GM12801 (cell line): ENCODE measurements around the gene RASGEF1B.

Experiments used
- CTCF ChIP-seq: IDR thresholded peaks from one replicate; pipeline ENCODE4 v1.5.1; 2011; ENCODE audit warnings: control low read depth; ENCODE audit not compliant: insufficient read length; ENCODE audit errors: extremely low read depth

RASGEF1B gene

DNA sequence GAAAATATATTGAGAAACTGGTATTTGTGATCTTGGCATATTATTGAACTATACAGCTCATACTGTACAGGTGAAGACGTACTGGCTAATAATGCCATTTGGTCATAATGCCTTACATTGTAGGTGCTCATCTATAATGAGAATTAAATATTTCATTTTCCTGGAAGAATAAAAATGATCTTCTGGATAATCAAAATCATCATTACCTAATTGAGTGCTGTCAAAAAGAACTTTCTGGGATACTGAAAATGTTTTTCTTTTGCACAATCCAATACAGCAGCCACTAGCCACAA, 4.1 kb downstream of the RASGEF1B start:
- no peak for TF ChIP-seq CTCF

DNA sequence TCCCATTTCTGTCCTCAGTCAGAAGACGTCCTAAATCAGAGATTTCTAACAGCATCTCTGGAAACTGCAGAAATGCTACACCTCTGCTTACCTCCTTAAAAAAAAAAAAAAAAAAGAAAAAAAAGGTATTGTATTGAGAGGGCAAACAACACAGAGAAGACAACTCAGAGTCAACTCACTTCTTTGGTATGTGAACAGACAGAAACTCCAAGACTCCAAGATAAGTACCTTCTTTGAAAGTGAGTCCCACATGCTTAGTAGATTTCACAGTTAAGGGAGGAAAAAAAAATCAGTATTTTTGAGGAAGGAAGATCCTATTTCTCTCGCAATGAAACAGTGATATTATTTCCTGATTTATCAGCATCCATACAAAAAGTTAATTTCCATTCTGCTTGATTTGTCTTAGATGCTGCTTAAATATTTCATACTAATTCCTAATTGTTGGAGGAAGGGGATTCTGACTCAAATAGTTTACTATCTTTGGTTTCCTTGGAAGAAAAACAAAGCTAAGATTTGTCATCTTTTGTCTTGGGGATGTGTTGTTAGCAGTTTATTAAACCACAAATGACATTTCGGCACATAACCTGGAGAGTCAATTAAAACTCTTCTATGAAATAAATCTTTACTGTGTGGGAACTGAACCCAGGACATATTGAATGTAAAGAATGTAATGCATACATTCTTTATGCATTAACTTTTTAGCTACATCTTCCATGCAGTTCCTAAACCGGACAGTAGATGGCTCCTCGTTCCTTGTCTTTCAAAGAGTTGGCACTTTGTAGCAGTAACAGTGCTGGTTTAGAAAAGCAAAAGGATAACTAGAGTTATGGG, 4.7 kb downstream of the RASGEF1B start:
- TF ChIP-seq CTCF = no peak

GRCh38 chr4:81465406-81466340, 6.0 kb downstream of the RASGEF1B start:
- TF ChIP-seq CTCF = no peak

GRCh38 chr4:81460834-81461233, 10.9 kb downstream of the RASGEF1B start:
- TF ChIP-seq CTCF = no peak

DNA sequence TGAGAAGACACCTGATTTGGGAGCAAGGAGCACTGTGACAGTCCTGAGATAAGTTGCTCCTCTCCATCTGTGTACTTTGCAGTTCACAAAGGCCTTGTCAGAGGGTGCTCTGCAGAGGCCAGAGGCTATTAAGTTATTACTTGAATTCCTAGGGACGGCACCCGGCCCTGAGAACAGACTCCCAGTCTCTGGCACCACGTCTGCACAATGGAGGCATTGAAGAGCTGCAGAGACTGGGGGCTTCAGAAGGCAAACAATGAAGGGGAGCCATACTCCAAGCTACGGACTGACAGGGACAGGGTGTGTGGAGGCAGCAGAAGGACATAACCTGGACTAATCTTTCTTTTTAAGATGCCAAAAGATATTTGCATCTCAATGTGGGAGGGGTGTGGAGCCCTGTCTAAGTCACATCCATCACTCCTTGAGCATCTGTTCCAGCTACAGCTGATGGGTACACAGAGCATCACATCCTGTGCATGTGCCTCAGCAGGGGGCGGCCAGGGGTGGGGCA, 11.5 kb downstream of the RASGEF1B start:
- TF ChIP-seq CTCF = no peak

DNA sequence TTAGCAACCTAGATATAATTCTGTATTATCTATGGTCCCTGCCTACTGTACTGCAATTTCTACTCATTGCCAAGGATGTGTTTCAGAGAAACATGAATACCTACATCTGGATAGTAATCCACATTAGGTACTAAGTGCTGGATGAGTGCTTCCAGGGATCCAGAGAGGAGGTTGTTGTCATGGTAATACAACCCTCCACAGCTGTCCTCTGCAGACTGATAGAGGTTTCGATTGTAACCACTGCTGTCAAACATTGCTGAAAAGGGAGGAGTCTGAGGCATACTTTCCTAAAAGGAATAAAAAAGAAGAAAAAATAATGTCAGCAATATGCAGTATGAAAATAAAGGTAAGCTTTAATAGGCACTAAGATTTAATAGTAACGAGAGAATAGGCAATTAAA, 12.5 kb downstream of the RASGEF1B start:
- no peak for TF ChIP-seq CTCF

GRCh38 chr4:81457921-81458520, 13.7 kb downstream of the RASGEF1B start:
- TF ChIP-seq CTCF = no peak
